Natural killer cell treated with Interleukin-12 subunit alpha and Interleukin-12 subunit beta and Interleukin-15 and Interleukin-18, amount 100 ng/mL, for 72 hours (primary cell): ENCODE measurements around the gene PGPEP1. TPM values are rescaled to one million over a fixed set of nuclear protein-coding genes. Genes with fewer than 3 reads are reported as not detected.
"Not testable (repeated sequence)": the region's sequence is repeated elsewhere in the genome, so short reads cannot be mapped to it uniquely, and the experiment has no call there.

ENCODE experiments used
- ATAC-seq, 2 donors: fragments of 150-1000 bp; cut with Tn5 transposase in 1 of 2; sonication (Bioruptor Pico), chemical (Tn5 transposase) in 1 of 2; 2 replicates each; pipeline ENCODE4 v1.10.0; 2021
- DNase-seq: peaks from one replicate; pipeline ENCODE4 v3.0.0; 2022; ENCODE audit warnings: low spot score
- H3K27ac Mint-ChIP-seq, 2 donors: 1 replicate in 1 of 2; 2 replicates in 1 of 2; pipeline ENCODE4 v1.8.0; 2022; ENCODE audit warnings: mixed read lengths in 2 of 2, mild to moderate bottlenecking in 1 of 2, moderate library complexity in 1 of 2
- H3K27me3 Mint-ChIP-seq, 2 donors: 1 replicate in 1 of 2; 2 replicates in 1 of 2; pipeline ENCODE4 v1.8.0; 2022; ENCODE audit warnings: mixed read lengths in 2 of 2
- H3K36me3 Mint-ChIP-seq: one replicate; pipeline ENCODE4 v1.8.0; 2022; ENCODE audit warnings: mixed read lengths
- H3K4me1 Mint-ChIP-seq, 2 donors: 1 replicate in 1 of 2; 2 replicates in 1 of 2; pipeline ENCODE4 v1.8.0; 2022; ENCODE audit warnings: low read depth in 2 of 2, mixed read lengths in 2 of 2, mild to moderate bottlenecking in 1 of 2
- H3K4me3 Mint-ChIP-seq: one replicate; pipeline ENCODE4 v1.8.0; 2022; ENCODE audit warnings: mixed read lengths
- H3K9me3 Mint-ChIP-seq: 2 replicates; pipeline ENCODE4 v1.8.0; 2022; ENCODE audit warnings: mixed read lengths
- total RNA-seq, 2 donors: library from RNA; stranded (reverse); gene quantifications; one replicate each; pipeline ENCODE4 v1.2.3, GENCODE V29; 2022

Gene PGPEP1
- total RNA-seq, 2 donors from 2014 or later, result 42.1 to 50.7 TPM

GRCh38 chr19:18373407-18373891, 33.1 kb downstream of the PGPEP1 start:
- Mint-ChIP-seq H3K36me3 (no peaks in the 10 kb centered on the region), H3K27ac (peak overlapping the region; percentile 85 to 96), H3K4me3 (peak overlapping the region; percentile 77), H3K4me1 (peaks cover 13% of the 10 kb centered on the region in 2 donors), H3K9me3 (no peaks in the 10 kb centered on the region), H3K27me3 (no peaks in the 10 kb centered on the region)
- DNase-seq (no peak), ATAC-seq (no peak)

- Mint-ChIP-seq H3K36me3 (no peaks in the 10 kb centered on the region), H3K27me3 (no peaks in the 10 kb centered on the region), H3K4me1 (peaks cover 13% of the 10 kb centered on the region in 2 donors), H3K27ac (peak overlapping the region; percentile 85 to 96), H3K9me3 (no peaks in the 10 kb centered on the region), H3K4me3 (peak overlapping the region; percentile 77)
- peak; percentile 98 to 100 for ATAC-seq
- DNase-seq, result peak; percentile 97
Observed at GRCh38 chr19:18373892-18374629, 33.7 kb downstream of the PGPEP1 start.

- Mint-ChIP-seq H3K36me3 (no peaks in the 10 kb centered on the region), H3K27ac (peak overlapping the region in 1 of 2 donors; percentile 66), H3K9me3 (no peaks in the 10 kb centered on the region), H3K27me3 (no peaks in the 10 kb centered on the region), H3K4me3 (no peak overlapping the region), H3K4me1 (peaks cover 13 to 17% of the 10 kb centered on the region in 2 donors)
- DNase-seq, result no peak
- ATAC-seq, result no peak
Observed at GRCh38 chr19:18377026-18377425, 36.6 kb downstream of the PGPEP1 start.

- H3K36me3 Mint-ChIP-seq, result no peaks in the 10 kb centered on the region
- H3K4me1 Mint-ChIP-seq, result peaks cover 0 to 3% of the 10 kb centered on the region in 2 donors
- H3K4me3 Mint-ChIP-seq, result no peak overlapping the region
- no peaks in the 10 kb centered on the region for H3K9me3 Mint-ChIP-seq
- ATAC-seq (no peak), DNase-seq (no peak)
- no peaks in the 10 kb centered on the region for H3K27me3 Mint-ChIP-seq
- peak overlapping the region in 1 of 2 donors; percentile 35 for H3K27ac Mint-ChIP-seq
Observed at GRCh38 chr19:18379803-18380747, 39.7 kb downstream of the PGPEP1 start.

- ATAC-seq (no peak), DNase-seq (no peak)
- peaks cover 0 to 3% of the 10 kb centered on the region in 2 donors for H3K4me1 Mint-ChIP-seq
- H3K4me3 Mint-ChIP-seq, result no peak overlapping the region
- H3K36me3 Mint-ChIP-seq, result no peaks in the 10 kb centered on the region
- no peaks in the 10 kb centered on the region for H3K9me3 Mint-ChIP-seq
- H3K27ac Mint-ChIP-seq, result no peak overlapping the region
- H3K27me3 Mint-ChIP-seq, result no peaks in the 10 kb centered on the region
Observed at GRCh38 chr19:18380843-18381242, 40.4 kb downstream of the PGPEP1 start.

- not testable (repeated sequence) for H3K36me3 Mint-ChIP-seq, H3K27me3 Mint-ChIP-seq, ATAC-seq, H3K4me1 Mint-ChIP-seq, DNase-seq, H3K27ac Mint-ChIP-seq, H3K4me3 Mint-ChIP-seq, H3K9me3 Mint-ChIP-seq
Observed at GRCh38 chr19:18383622-18384021, 43.2 kb downstream of the PGPEP1 start.

GRCh38 chr19:18384775-18385174, 44.4 kb downstream of the PGPEP1 start:
- H3K36me3 Mint-ChIP-seq, result no peaks in the 10 kb centered on the region
- peaks cover 0 to 2% of the 10 kb centered on the region in 2 donors for H3K27me3 Mint-ChIP-seq
- no peak overlapping the region for H3K4me3 Mint-ChIP-seq
- H3K4me1 Mint-ChIP-seq, result peaks cover 9 to 13% of the 10 kb centered on the region in 2 donors
- ATAC-seq, result no peak
- H3K27ac Mint-ChIP-seq, result no peak overlapping the region
- DNase-seq, result no peak
- no peaks in the 10 kb centered on the region for H3K9me3 Mint-ChIP-seq

GRCh38 chr19:18385359-18385674, 44.9 kb downstream of the PGPEP1 start:
- H3K4me3 Mint-ChIP-seq, result no peak overlapping the region
- peaks cover 6 to 13% of the 10 kb centered on the region in 2 donors for H3K4me1 Mint-ChIP-seq
- H3K27ac Mint-ChIP-seq, result no peak overlapping the region
- H3K9me3 Mint-ChIP-seq, result no peaks in the 10 kb centered on the region
- no peaks in the 10 kb centered on the region for H3K36me3 Mint-ChIP-seq
- peaks cover 0 to 2% of the 10 kb centered on the region in 2 donors for H3K27me3 Mint-ChIP-seq
- DNase-seq, result no peak
- no peak for ATAC-seq

GRCh38 chr19:18385675-18386542, 45.5 kb downstream of the PGPEP1 start, which contains the start of gene GDF15:
Gene GDF15 (plus strand): TSS chr19:18386158. CDS start chr19:18386190, 32 bp downstream.
- peak; percentile 63 for DNase-seq
- H3K4me1 Mint-ChIP-seq, result peaks cover 6 to 13% of the 10 kb centered on the region in 2 donors
- H3K36me3 Mint-ChIP-seq, result no peaks in the 10 kb centered on the region
- H3K27me3 Mint-ChIP-seq, result peaks cover 0 to 2% of the 10 kb centered on the region in 2 donors
- H3K27ac Mint-ChIP-seq, result no peak within 1 kb of the TSS
- no peak within 1 kb of the TSS for H3K4me3 Mint-ChIP-seq
- ATAC-seq, result no peak
- no peaks in the 10 kb centered on the region for H3K9me3 Mint-ChIP-seq

- Mint-ChIP-seq H3K27me3 (peaks cover 0 to 2% of the 10 kb centered on the region in 2 donors), H3K4me1 (peaks cover 6 to 13% of the 10 kb centered on the region in 2 donors), H3K9me3 (no peaks in the 10 kb centered on the region), H3K36me3 (no peaks in the 10 kb centered on the region), H3K4me3 (no peak overlapping the region), H3K27ac (no peak overlapping the region)
- DNase-seq (no peak), ATAC-seq (no peak)
Observed at GRCh38 chr19:18386543-18387271, 46.3 kb downstream of the PGPEP1 start.

GRCh38 chr19:18388100-18388959, 47.9 kb downstream of the PGPEP1 start:
- ATAC-seq (peak; percentile 94 to 97), DNase-seq (peak; percentile 88)
- Mint-ChIP-seq H3K27ac (no peak overlapping the region), H3K4me3 (peak overlapping the region; percentile 54), H3K4me1 (peaks cover 6 to 13% of the 10 kb centered on the region in 2 donors), H3K27me3 (peaks cover 0 to 2% of the 10 kb centered on the region in 2 donors), H3K9me3 (no peaks in the 10 kb centered on the region), H3K36me3 (no peaks in the 10 kb centered on the region)
